Hematopoietic multipotent progenitor cell treated with erythropoietin and hydrocortisone succinate and interleukin-3 and kit ligand, for 15 days (in vitro differentiated cells): ENCODE results near the gene HCN3.

ENCODE experiments used
- DNase-seq: peaks from one replicate; pipeline ENCODE4 v3.0.0-alpha.2; 2015; ENCODE audit warnings: low spot score

HCN3 gene

DNA sequence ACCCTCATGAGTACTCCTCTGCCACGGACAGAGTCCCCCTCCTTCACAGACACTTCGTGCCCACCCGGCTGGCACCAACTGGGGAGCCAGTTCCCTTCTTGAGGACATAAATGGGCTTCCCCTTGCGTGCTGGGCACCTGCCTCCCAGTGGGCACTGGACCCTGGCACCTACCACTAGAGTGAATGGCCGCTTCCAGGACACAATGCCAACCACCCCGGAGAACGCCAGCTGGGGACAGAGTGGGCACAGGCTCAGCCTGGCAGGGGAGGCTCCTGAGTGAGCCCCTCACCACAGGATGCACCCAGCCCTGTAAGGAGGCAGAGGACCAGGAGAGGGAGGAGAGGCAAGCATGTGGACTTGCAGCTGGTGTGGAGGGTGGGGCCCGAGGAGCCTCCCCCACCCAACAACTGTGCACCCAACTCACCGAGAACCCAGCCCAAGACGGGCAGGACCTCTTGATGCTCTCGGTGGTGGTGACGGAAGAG is 23.0 kb upstream of the HCN3 start:
- DNase-seq: no peak

DNA sequence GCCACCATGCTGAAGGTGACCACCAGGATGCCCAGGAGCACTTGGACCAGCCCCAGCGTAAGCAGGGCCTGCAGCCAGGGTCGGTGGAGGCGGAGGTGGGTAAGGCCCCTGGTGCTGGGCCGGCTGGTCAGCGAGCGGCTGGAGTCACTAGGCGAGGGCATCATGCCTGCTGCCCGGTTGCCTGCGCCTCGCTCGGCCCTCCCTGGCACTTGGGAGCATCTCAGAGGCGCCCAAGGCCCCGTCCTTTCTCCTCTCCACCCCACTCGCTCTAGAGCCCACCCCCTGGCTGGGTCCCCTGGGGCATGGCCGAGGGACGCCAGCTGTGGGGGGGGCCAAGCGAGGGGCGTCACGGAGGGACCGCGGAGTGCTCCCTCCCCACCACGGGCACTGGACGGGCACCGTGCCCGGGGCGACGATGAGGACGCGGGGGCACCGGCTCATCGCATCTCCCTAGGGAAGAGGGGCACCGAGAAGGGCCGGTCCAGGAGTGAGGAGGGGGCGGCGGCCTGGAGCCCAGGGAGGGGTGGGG is 22.5 kb upstream of the HCN3 start:
- DNase-seq: no peak

- DNase-seq: peak; percentile 54
Observed at GRCh38 chr1:155255243-155256007, 21.8 kb upstream of the HCN3 start, which contains the start of gene ENTREP3. Gene ENTREP3 (minus strand): TSS chr1:155255483. CDS start chr1:155254877, 606 bp downstream.

DNA sequence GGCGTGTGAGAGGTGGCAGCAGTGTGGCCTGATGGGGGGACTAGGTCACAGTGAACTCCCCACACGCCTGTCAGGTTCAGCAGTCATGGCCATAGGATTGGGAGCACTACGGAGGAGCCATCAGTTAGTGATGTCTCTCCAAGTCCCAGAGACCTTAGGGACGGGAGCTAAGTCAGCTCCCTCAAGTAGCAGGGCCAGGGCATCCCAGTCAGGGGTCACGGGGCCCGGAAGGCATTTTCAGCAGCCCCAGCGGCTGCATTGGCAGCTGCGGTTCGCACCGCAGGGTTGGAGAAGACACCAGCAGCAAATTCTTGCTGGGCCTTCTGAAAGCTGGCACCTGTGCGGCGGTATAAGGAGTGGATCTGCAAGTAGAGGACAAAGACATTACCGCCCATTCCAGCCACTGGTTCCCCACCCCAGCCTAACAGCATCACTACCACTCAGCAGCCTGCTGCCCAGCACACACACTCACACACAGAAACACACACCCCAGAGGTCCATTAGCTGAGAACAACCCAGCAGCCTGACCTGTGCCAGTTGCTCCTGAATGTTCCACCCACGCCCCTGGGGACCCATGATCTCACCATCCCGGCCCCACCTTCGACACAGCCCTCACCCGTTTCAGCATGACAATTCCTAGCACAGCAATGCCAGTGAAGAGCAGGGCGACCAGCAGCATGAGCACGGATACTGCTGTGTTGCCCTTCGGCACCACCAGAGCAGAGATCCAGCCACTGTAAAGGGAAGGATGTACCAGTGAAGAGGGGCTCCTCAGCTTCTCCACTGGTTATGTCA is 21.0 kb upstream of the HCN3 start:
- DNase-seq: no peak

DNA sequence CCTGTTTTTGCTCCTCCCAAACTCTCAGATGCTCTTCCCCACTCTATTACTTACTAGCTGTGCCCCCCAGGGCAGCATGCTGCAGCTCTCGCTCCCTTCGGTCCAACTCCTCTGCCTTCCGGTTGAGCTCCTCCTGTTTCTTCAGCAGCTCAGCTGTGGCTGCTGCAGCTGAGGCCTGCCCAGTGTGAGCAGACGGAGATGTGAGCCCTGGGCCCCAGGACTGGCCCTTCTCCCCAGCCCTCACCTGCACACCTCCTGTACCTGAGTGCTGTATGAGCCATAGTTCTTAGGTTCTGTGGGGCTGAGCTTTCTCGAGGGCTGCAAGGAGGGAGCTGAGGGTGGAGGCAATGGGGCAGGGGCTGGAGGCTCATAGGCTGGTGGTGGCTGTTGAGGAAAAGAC is 17.0 kb upstream of the HCN3 start:
- no peak for DNase-seq

DNA sequence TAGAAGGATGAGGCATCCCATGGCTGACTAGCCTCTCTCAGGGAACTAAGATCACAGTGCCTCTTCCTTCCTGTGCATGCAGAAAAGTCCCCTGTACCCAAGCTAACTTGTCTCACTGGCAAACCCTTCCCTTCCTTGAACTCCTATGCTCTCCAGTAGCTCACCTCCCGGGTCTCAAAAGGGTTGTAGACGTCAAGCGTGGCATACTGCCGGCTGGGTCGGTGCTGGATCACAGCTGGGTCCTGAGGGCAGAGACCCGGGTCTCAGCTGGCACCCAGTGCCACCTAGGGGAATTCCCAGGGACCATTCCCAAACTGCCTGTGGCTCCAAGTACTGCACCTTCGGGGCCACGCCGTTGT is 15.8 kb upstream of the HCN3 start:
- DNase-seq: no peak

DNA sequence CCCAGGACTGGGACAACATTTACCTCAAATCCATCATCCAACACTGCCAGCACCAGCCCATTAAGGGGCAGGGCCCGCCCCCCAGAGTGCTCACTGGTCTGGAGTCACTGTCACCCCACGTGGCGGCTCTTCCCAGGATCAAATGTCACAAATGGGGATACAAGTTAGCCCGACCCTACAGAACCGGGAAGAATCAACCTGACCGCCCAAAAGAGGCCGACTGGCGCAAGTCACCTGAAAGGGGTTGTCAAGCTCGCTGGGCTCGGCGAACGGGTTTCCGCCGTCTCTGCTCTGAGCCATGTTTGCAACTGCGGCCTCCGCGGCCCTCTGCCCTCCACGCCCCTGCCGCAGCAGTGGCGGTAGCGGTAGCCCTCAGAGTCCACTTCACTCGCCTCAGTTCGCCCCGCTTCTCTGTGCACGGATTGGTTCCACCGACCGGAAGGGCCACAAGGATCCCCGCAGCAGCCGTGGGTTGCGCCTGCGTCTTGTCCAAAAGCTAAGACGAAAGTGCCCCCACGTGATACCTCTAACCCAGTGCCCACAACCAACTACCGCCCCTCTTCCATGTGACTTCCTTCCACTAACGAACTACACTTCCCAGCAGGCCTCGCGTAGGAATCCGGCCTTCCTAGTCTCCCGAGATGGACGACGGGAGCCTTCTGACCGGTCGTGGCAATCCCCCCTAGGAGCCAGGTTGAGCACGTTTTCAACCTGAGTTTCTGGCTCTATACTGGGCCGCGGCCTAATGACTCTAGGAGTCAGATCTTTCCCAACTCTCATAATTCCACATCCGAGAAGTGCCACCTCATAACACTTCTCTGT is 15.2 kb upstream of the HCN3 start, which contains the start of gene SCAMP3:
TSS of gene SCAMP3 (minus strand) at position 509 of the 822 bp plus-strand sequence. CDS start at position 300, 209 bp downstream.
- peak; percentile 74 for DNase-seq

DNA sequence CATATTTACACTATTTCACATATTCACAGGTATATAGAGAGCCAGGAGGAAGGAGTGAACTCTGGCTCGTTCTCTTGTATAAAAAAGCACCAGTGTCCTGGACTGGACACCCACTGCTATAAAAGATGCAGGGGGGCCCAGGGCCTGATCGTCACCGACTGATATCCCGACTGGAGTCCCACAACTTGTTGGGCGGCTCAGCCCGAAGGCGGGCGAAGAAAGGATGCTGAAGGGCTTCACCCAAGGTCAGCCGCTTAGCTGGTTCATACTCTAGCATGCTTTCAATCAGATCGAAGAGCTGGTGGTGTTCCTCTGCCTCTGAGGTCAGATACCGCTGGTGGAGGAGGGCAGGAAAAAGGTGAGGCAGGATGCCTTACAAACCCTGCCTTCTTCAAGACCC is 14.2 kb upstream of the HCN3 start:
- DNase-seq: no peak

GRCh38 chr1:155266553-155266952 is 10.7 kb upstream of the HCN3 start:
- no peak for DNase-seq

DNA sequence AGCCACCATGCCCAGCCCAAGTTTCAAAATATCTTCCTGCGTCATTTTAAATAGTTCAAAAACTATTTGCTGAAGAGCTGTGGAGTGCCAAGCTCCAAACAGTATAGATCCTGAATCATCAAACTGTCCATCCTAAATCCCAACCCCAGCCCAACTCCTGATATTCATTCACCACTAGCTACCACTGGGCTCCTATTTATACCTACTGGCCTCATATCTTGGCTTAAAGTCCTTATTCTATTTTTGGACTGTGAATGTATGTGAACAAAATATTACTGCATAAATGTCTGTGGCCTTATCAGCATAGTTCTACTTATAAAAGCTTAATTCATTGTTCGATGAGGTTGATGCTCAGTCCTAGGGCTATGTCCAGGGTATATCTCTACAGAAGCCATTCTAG is 9.9 kb upstream of the HCN3 start:
- no peak for DNase-seq

- DNase-seq: no peak
Observed at GRCh38 chr1:155268630-155269029, 8.6 kb upstream of the HCN3 start.

GRCh38 chr1:155269381-155269780 is 7.9 kb upstream of the HCN3 start:
- DNase-seq: no peak

DNA sequence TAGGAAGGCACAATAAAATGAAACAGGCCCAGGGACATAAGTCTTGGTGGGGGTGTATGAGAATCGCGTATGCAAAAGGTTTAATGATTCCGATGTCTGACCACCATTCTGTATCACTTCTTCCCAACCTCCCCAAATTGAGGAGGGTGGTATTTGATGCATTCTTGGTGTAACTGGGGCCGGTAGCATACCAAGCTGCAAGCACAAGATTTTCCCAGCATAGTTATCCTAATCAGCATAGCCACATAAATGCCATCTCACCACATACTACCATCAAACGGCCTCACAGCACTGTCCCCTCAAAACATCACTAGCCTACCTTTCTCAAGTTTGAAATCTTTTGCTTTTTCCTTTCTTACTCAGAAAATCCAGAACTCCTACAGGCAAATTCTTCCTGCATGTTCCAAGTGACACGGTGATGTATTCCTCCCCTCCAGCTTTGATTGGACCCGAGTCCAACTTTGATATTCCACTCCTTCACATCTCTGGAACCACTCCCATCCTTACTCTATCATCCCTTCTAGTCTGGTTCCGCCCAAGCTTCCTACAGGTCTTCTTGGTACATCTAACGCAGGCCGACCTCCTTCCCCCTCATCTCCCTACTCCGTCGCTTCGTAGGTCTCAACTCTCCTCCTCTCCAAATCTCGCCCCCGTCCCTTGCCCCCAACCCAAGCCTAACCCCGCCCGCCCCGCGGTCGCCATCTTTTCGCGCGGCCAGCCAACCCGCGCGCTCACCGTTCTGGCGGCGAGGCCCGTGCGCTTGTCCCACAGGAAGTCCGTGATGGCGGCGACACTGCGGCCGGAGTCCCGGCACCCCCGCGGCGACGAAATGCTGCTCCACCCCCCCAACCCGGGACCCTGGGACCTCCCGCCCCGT is 4.6 kb upstream of the HCN3 start:
- DNase-seq: peak; percentile 24

DNA sequence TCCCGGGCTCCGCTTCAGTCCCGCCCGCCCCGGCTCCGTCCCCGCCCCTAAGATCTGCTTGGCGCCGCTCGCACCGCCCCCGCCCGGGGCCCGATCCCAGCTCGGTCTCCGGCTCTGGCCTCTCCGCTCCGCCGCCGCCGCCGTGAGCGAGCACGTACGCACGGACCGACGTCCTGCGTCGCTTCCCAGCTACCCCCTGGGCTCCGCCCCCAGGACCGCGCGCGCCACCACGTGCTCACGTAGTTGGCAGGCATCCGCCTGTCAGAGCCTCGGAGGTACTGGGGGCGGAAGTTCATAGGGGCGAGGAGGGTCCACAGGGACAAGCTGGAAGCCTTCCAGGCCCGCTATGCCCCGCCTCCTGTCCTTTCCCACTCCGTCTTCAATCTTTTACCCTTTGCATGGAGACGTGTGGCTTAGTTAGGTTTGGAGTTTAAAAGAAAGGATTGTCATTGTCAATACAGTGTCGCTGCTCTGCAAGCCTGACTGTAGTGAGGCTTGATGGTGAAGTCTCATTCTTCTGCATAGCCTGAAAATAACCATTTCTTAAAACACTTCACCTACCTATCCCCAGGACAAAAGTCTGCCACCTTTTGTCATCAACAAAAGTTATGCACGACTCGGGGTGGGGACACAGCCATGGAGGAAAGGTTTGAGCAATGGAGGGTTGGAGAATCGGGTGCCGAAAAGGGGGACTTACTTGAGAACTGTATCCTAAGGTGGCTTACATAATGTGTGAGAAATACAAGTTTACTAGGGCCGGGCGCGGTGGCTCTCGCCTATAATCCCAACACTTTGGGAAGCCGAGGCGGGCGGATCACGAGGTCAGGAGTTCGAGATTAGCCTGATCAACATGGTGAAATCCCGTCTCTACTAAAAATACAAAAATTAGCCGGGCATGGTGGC is 3.7 kb upstream of the HCN3 start, which contains the start of gene CLK2:
TSS of gene CLK2 (minus strand) at position 162 of the 903 bp plus-strand sequence. CDS start 2,527 bp downstream, outside the sequence.
- DNase-seq: peak; percentile 94

GRCh38 chr1:155277902-155278688 is 832 bp downstream of the HCN3 start:
- peak; percentile 41 for DNase-seq

DNA sequence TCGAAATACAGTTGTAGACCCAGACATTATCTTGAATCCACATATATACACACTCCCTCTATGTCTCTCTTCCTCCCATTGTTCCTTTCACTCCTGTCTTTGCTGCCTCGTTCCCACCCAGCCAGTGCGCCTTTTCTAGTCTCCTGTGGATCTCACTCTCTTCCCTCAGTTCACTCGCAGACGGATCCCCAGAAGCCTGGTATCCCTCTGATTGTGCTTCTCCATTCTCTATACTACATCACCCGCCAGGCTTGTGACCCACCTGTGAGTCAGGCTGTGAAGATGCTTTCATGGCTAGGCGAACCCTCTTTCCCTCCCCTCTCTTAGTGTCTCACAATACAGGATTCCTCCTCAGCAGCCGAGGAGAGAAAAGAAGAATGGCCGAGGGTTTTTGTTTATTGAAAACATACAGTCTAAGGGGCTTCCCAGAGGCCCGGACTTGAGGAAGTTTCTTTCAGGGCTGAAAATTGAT is 1.5 kb downstream of the HCN3 start:
- no peak for DNase-seq

GRCh38 chr1:155279268-155279667 is 2.0 kb downstream of the HCN3 start:
- no peak for DNase-seq

DNA sequence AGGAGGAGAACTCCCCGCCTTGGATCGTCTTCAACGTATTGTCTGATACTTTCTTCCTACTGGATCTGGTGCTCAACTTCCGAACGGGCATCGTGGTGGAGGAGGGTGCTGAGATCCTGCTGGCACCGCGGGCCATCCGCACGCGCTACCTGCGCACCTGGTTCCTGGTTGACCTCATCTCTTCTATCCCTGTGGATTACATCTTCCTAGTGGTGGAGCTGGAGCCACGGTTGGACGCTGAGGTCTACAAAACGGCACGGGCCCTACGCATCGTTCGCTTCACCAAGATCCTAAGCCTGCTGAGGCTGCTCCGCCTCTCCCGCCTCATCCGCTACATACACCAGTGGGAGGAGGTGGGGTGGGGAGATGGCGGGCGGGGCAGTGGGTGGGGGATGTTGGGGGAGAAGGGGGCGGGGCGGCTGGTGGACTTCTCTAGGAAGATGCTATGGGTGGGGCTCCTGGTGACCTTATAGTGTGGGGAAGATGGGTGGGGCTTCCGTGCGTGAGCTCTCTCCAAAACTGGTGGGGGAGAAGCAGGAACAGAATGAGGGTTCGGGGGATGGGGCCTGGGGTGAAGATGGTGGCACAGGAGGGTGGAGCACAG is 5.3 kb downstream of the HCN3 start:
- DNase-seq: no peak
